ENCODE results near the gene NKX6-2. TPM values are rescaled to one million over a fixed set of nuclear protein-coding genes. Genes with fewer than 3 reads are reported as not detected.

The NKX6-2 gene
- total RNA-seq, 1 donor from 2014 or later, result 0.14 TPM

DNA sequence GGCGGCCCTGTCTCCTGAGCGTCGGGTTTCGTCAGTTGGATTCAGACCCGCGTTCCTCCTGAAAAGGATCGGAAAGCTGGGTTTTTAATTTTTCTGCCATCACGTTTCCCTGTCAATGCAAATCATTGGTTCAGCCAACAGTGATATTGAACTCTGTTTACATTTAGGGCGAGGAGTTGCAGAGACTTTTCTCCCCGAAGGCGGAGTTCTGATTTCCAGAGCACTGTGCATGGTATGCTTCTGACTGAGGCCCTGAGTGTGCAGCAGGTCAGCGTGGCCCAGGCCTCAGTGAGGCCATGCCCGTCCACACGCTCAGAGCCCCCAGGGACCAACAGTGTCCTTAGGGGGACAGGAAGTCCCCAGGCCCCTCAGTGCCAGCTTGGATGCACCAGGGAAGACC, 27.1 kb downstream of the NKX6-2 start:
- Mint-ChIP-seq H3K27me3 (no peaks in the 10 kb centered on the region), H3K4me1 (ENCODE audit: unreplicated experiment) (peaks cover 1% of the 10 kb centered on the region), H3K9me3 (no peaks in the 10 kb centered on the region), H3K4me3 (no peak overlapping the region), H3K27ac (no peak overlapping the region), H3K36me3 (peaks cover 15% of the 10 kb centered on the region)
- TF ChIP-seq, protein P1, sequence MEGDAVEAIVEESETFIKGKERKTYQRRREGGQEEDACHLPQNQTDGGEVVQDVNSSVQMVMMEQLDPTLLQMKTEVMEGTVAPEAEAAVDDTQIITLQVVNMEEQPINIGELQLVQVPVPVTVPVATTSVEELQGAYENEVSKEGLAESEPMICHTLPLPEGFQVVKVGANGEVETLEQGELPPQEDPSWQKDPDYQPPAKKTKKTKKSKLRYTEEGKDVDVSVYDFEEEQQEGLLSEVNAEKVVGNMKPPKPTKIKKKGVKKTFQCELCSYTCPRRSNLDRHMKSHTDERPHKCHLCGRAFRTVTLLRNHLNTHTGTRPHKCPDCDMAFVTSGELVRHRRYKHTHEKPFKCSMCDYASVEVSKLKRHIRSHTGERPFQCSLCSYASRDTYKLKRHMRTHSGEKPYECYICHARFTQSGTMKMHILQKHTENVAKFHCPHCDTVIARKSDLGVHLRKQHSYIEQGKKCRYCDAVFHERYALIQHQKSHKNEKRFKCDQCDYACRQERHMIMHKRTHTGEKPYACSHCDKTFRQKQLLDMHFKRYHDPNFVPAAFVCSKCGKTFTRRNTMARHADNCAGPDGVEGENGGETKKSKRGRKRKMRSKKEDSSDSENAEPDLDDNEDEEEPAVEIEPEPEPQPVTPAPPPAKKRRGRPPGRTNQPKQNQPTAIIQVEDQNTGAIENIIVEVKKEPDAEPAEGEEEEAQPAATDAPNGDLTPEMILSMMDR (conservative IDR thresholded peaks at IDR 0.05), result no peak
- DNase-seq (ENCODE audit: extremely low spot score, unreplicated experiment), result no peak

DNA sequence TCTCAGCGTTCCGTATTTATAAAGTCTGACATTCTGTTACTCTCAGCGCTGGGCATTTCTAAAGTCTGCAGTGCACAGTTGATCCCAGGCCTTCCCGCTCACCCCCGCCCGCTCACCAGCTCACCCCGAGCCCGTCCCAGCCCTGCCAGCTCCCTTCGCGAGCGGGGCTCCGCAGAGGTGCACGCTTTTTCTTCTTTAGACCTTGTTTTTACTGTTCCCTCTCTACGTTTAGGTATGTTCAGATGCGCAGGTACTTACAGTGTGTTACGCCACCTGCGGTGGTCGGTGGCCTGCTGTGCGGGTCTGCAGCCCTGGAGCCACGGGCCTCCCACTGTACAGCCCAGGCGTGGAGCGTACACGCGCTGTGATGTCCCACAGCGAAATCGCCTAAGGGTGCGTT, 28.8 kb downstream of the NKX6-2 start:
- H3K9me3 Mint-ChIP-seq, result no peaks in the 10 kb centered on the region
- TF ChIP-seq, protein P1 (conservative IDR thresholded peaks at IDR 0.05), result no peak
- H3K4me3 Mint-ChIP-seq, result no peak overlapping the region
- peaks cover 15% of the 10 kb centered on the region for H3K36me3 Mint-ChIP-seq
- no peak overlapping the region for H3K27ac Mint-ChIP-seq
- H3K4me1 Mint-ChIP-seq (ENCODE audit: unreplicated experiment), result no peaks in the 10 kb centered on the region
- no peaks in the 10 kb centered on the region for H3K27me3 Mint-ChIP-seq
- DNase-seq (ENCODE audit: extremely low spot score, unreplicated experiment), result no peak

DNA sequence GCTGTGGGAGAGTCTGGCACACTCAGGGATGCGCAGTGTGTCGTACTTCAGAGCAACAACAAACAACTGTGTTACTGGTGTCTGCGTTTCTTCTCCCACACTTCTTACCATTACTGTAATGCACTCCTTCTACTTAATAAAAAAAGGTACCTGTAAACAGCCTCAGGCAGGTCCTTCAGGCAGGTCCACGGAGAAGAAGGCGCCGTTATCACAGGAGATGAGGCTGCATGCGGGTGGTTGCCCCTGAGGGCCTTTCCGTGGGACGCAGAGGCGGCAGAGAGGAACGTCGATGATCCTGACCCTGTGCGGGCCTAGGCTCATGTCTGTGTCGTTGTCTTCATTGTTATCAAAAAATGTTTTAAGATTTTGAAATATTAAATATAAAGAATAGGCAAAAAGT, 29.4 kb downstream of the NKX6-2 start:
- H3K4me3 Mint-ChIP-seq, result no peak overlapping the region
- no peak for DNase-seq (ENCODE audit: extremely low spot score, unreplicated experiment)
- no peaks in the 10 kb centered on the region for H3K27me3 Mint-ChIP-seq
- no peak overlapping the region for H3K27ac Mint-ChIP-seq
- H3K9me3 Mint-ChIP-seq, result no peaks in the 10 kb centered on the region
- H3K36me3 Mint-ChIP-seq, result peaks cover 15% of the 10 kb centered on the region
- no peaks in the 10 kb centered on the region for H3K4me1 Mint-ChIP-seq (ENCODE audit: unreplicated experiment)
- TF ChIP-seq, protein P1 (conservative IDR thresholded peaks at IDR 0.05), result no peak

DNA sequence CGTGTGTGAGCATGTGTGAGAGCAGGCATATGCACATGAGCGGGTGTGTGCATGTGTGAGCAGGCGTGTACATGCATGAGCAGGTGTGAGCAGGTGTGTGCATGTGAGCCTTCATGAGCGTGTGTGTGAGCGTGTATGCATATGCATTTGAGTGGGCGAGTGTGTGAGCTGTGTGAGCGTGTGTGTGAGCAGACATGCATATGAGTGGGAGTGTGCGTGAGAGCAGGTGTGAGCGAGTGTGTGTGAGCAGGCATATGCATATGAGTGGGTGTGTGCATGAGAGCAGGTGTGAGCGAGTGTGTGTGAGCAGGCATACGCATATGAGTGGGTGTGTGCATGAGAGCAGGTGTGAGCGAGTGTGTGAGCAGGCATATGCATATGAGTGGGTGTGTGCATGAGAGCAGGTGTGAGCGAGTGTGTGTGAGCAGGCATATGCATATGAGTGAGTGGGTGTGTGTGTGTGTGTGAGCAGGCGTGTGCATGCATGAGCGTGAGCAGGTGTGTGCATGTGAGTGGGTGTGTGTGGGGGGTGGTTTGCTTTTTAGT, 30.7 kb downstream of the NKX6-2 start:
- H3K9me3 Mint-ChIP-seq, result no peaks in the 10 kb centered on the region
- TF ChIP-seq, protein P1 (conservative IDR thresholded peaks at IDR 0.05), result no peak

DNA sequence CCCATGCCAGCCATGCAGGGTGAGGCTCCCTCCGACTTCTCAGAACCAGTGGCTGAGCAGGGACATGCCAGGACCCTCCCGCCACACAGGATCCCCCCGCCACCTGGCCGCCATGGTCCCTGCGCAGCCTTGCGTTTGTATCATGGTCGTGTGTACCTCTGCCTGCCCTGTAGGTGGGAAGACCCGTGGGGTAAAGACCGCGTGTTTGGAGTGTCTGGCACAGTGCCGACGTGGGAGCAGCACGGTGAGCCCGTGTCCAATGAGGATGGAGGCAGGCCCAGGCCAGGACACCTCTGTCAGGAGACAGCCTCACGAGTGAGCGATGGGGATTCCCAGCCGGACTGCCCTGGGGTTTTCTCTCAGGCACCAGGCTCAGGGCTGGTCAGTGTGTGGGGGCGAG, 31.9 kb downstream of the NKX6-2 start:
- Mint-ChIP-seq H3K27me3 (no peaks in the 10 kb centered on the region), H3K36me3 (peaks cover 12% of the 10 kb centered on the region), H3K27ac (no peak overlapping the region), H3K9me3 (no peaks in the 10 kb centered on the region), H3K4me3 (no peak overlapping the region), H3K4me1 (ENCODE audit: unreplicated experiment) (no peaks in the 10 kb centered on the region)
- DNase-seq (ENCODE audit: extremely low spot score, unreplicated experiment), result no peak
- TF ChIP-seq, protein P1 (conservative IDR thresholded peaks at IDR 0.05), result no peak

More for the DNA sequence above, 30.7 kb downstream of the NKX6-2 start:
- no peak for DNase-seq (ENCODE audit: extremely low spot score, unreplicated experiment)
- peaks cover 12% of the 10 kb centered on the region for H3K36me3 Mint-ChIP-seq
- H3K27ac Mint-ChIP-seq, result peak overlapping the region; percentile 11
- H3K27me3 Mint-ChIP-seq, result no peaks in the 10 kb centered on the region
- H3K4me1 Mint-ChIP-seq (ENCODE audit: unreplicated experiment), result no peaks in the 10 kb centered on the region
- H3K4me3 Mint-ChIP-seq, result no peak overlapping the region

DNA sequence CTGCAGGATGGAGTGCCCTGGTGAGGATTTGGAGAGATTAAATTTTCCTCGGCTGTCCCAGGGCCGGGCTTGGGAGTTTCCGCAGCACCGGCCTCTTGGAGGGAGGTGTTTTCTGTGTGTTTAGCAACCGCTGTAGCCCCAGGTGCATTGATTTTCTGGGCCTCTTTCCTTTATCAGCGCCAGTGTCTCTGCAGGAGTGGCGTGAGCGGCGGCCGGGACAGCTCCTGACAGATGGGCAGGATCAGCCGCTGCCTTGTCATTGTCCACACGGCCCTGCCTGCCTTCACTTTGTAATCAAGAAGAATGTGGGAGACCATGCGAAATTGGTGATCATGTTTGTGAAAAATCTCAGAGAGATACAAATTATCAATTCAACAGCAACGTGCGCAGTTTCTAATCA, 32.4 kb downstream of the NKX6-2 start:
- Mint-ChIP-seq H3K4me3 (no peak overlapping the region), H3K27ac (no peak overlapping the region)

More for the DNA sequence above, 32.4 kb downstream of the NKX6-2 start:
- Mint-ChIP-seq H3K4me1 (ENCODE audit: unreplicated experiment) (no peaks in the 10 kb centered on the region), H3K9me3 (no peaks in the 10 kb centered on the region), H3K27me3 (no peaks in the 10 kb centered on the region), H3K36me3 (peaks cover 12% of the 10 kb centered on the region)
- TF ChIP-seq, protein P1 (conservative IDR thresholded peaks at IDR 0.05), result no peak
- no peak for DNase-seq (ENCODE audit: extremely low spot score, unreplicated experiment)
